HCT116 (cell line): ENCODE data around the gene PDE2A. TPM values are rescaled to one million over a fixed set of nuclear protein-coding genes. Genes with fewer than 3 reads are reported as not detected.

Source experiments
- ATAC-seq: fragments of 200-7000 bp; cut with Tn5 transposase; 2 replicates; pipeline ENCODE4 v1.9.1; 2020; ENCODE audit warnings: mild to moderate bottlenecking, moderate library complexity
- BruUV-seq: library from RNA; stranded (reverse); fragments of 400-500 nt; replicated peaks from 2 replicates; lab custom pipeline; 2021; lab: Mats Ljungman, UMichigan
- CTCF ChIA-PET: fragments of 300-600 bp; sonication (Branson Sonifier 250); formaldehyde crosslinking; loops from one replicate; lab custom pipeline; 2021; ENCODE audit warnings: antibody characterized with exemption; lab: Charles Lee
- POLR2A ChIA-PET: fragments of 300-600, 350-600 bp; sonication (Branson Sonifier 250); formaldehyde crosslinking; loops from one replicate; lab custom pipeline; 2021; ENCODE audit warnings: antibody characterized with exemption; lab: Charles Lee
- RAD21 ChIA-PET, 2 experiments: fragments of 300-600 bp; sonication (Branson Sonifier 250); formaldehyde crosslinking; loops; one replicate each; lab custom pipeline; 2023; ENCODE audit warnings: low total read pairs in 2 of 2; ENCODE audit not compliant: uncharacterized antibody in 2 of 2, unreplicated experiment in 2 of 2, low non-redundant PET in 1 of 2; lab: Charles Lee
- DNase-seq: peaks from one replicate; pipeline ENCODE4 v3.0.0-alpha.2; 2010; ENCODE audit warnings: low read depth, low spot score
- H2AFZ ChIP-seq: fragments of 200-600 bp; shearing (Covaris generic), sonication (generic); 2 replicates; pipeline ENCODE4 v1.6.1; 2017; ENCODE audit warnings: low read depth, mixed run types, mixed read lengths, antibody characterized with exemption, low read length; ENCODE audit not compliant: poor library complexity, severe bottlenecking
- H3K27ac ChIP-seq: 2 replicates; pipeline ENCODE4 v1.5.1; 2012; ENCODE audit warnings: low read depth, low read length
- H3K27me3 ChIP-seq: fragments of 200-600 bp; sonication (generic); 2 replicates; pipeline ENCODE4 v1.6.1; 2016; ENCODE audit warnings: mixed run types, low read length, mixed read lengths; ENCODE audit not compliant: insufficient read depth
- H3K36me3 ChIP-seq, 2 experiments: fragments of 200-500 bp in 1 of 2; fragments of 200-600 bp in 1 of 2; sonication (Bioruptor generic) in 1 of 2; sonication (generic) in 1 of 2; 2 replicates each; pipeline versions ENCODE4 v1.5.1 to v1.6.1; 2014 to 2016; ENCODE audit warnings: low read length in 2 of 2, inconsistent platforms in 1 of 2, mixed read lengths in 1 of 2, mixed run types in 1 of 2; ENCODE audit not compliant: insufficient read depth in 2 of 2, control insufficient read depth in 1 of 2
- H3K4me1 ChIP-seq, 2 experiments: fragments of 200-600 bp in 1 of 2; sonication (generic) in 1 of 2; 2 replicates each; pipeline versions ENCODE4 v1.5.1 to v1.6.1; 2012 to 2017; ENCODE audit warnings: low read length in 2 of 2, inconsistent platforms in 1 of 2, mild to moderate bottlenecking in 1 of 2, mixed read lengths in 1 of 2, mixed run types in 1 of 2, moderate library complexity in 1 of 2; ENCODE audit not compliant: insufficient read depth in 2 of 2, control insufficient read depth in 1 of 2
- H3K4me2 ChIP-seq: fragments of 200-600 bp; sonication (generic); 2 replicates; pipeline ENCODE4 v1.6.1; 2017; ENCODE audit warnings: mixed run types, low read length, mixed read lengths
- H3K4me3 ChIP-seq, 2 experiments: fragments of 200-600 bp in 1 of 2; sonication (generic) in 1 of 2; replicated peaks in 1 of 2; 2 replicates each; pipeline ENCODE4 v1.5.1; 2011 to 2016; ENCODE audit warnings: low read length in 2 of 2, control low read depth in 1 of 2, low read depth in 1 of 2, mild to moderate bottlenecking in 1 of 2, mixed read lengths in 1 of 2, mixed run types in 1 of 2
- H3K79me2 ChIP-seq: fragments of 200-600 bp; sonication (generic); 2 replicates; pipeline ENCODE4 v1.6.1; 2017; ENCODE audit warnings: mild to moderate bottlenecking, mixed run types, low read length, moderate library complexity, mixed read lengths; ENCODE audit not compliant: insufficient read depth
- H3K9ac ChIP-seq: fragments of 200-600 bp; sonication (generic); 2 replicates; pipeline ENCODE4 v1.6.1; 2016; ENCODE audit warnings: low read length, mixed read lengths
- H3K9me2 ChIP-seq: fragments of 200-600 bp; sonication (generic), shearing (Covaris generic); 2 replicates; pipeline ENCODE4 v1.6.1; 2017; ENCODE audit warnings: mixed run types, mild to moderate bottlenecking, moderate library complexity; ENCODE audit not compliant: insufficient read depth
- H3K9me3 ChIP-seq, 2 experiments: fragments of 200-500 bp in 1 of 2; fragments of 200-600 bp in 1 of 2; sonication (Bioruptor generic) in 1 of 2; sonication (generic) in 1 of 2; 2 replicates each; pipeline ENCODE4 v1.6.1; 2014 to 2017; ENCODE audit warnings: low read length in 2 of 2, mixed read lengths in 2 of 2, inconsistent platforms in 1 of 2, low read depth in 1 of 2, mild to moderate bottlenecking in 1 of 2, mixed run types in 1 of 2, moderate library complexity in 1 of 2; ENCODE audit not compliant: control insufficient read depth in 1 of 2, insufficient read depth in 1 of 2
- H4K20me1 ChIP-seq: fragments of 200-600 bp; sonication (generic), shearing (Covaris generic); 2 replicates; pipeline ENCODE4 v1.6.1; 2017; ENCODE audit warnings: mixed run types, mild to moderate bottlenecking, moderate library complexity; ENCODE audit not compliant: insufficient read depth
- ATF3 ChIP-seq: IDR thresholded peaks from 2 replicates; pipeline ENCODE4 v1.6.1; 2012
- ELF1 ChIP-seq: IDR thresholded peaks from 2 replicates; pipeline ENCODE4 v1.6.1; 2012; ENCODE audit warnings: low read depth, borderline replicate concordance
- EZH2 ChIP-seq: fragments of 200-600 bp; sonication (generic); IDR thresholded peaks from 2 replicates; pipeline ENCODE4 v1.6.1; 2017; ENCODE audit warnings: antibody characterized with exemption, mixed run types
- FOSL1 ChIP-seq: IDR thresholded peaks from 2 replicates; pipeline ENCODE4 v1.6.1; 2012; ENCODE audit warnings: low read depth
- JUND ChIP-seq: IDR thresholded peaks from 2 replicates; pipeline ENCODE4 v1.6.1; 2012
- ZBTB33 ChIP-seq: IDR thresholded peaks from 2 replicates; pipeline ENCODE4 v1.6.1; 2011; ENCODE audit warnings: mild to moderate bottlenecking, low read length, moderate library complexity; ENCODE audit not compliant: insufficient replicate concordance; ENCODE audit errors: extremely low read depth
- intact Hi-C: fragments of 100-400 bp; cut with micrococcal nuclease; formaldehyde crosslinking; loops from 2 replicates; pipeline ENCODE4 v1.10.0; 2022
- total RNA-seq: library from RNA; stranded (reverse); gene quantifications from one replicate; pipeline ENCODE4 v1.2.1, GENCODE V29; 2021; ENCODE audit not compliant: unreplicated experiment

PDE2A gene
- total RNA-seq, 1 experiment from 2014 or later, result 7.6 TPM

GRCh38 chr11:72646024-72646423 is 28.2 kb downstream of the PDE2A start (continued):
- TF ChIP-seq ZBTB33 (no peak), ATF3 (no peak), ELF1 (no peak), EZH2 (no peak)

- intact Hi-C loops, result loop anchor here (1.0 to 2.0 kb wide), 3 partner anchors 44 to 161 kb away; no protein-coding TSS in a partner anchor
- ATAC-seq, result peak; percentile 21
- no peaks in the 10 kb centered on the region for H3K36me3 ChIP-seq
- H3K27ac ChIP-seq, result no peak overlapping the region; the same call in 1 of the 2 replicates
- H3K79me2 ChIP-seq, result no peaks in the 10 kb centered on the region
- H3K4me2 ChIP-seq, result peak overlapping the region; percentile 91
- H4K20me1 ChIP-seq, result no peaks in the 10 kb centered on the region
- peak overlapping the region; percentile 45 for H3K9ac ChIP-seq
- peak overlapping the region; percentile 44 to 59 for H3K4me3 ChIP-seq
- peak overlapping the region; percentile 32 for H2AFZ ChIP-seq
- RAD21 ChIA-PET, result interaction anchor here in 1 of 2 experiments (0.8 to 1.5 kb wide), 4 partner anchors 35 to 172 kb away, joined by 3 to 7 read pairs (median 3); no protein-coding TSS in a partner anchor
- H3K4me1 ChIP-seq, result peaks cover 4 to 22% of the 10 kb centered on the region in 2 experiments; a peak in 3 of 4 replicates
- CTCF ChIA-PET, result interaction anchor here (1.0 to 2.8 kb wide), 5 partner anchors 35 to 172 kb away, joined by 3 to 16 read pairs (median 14); no protein-coding TSS in a partner anchor
- BruUV-seq, result no TSS peak
- H3K9me3 ChIP-seq, result no peaks in the 10 kb centered on the region
- POLR2A ChIA-PET, result interaction anchor here (0.8 kb wide), 1 partner anchor 11 kb away, joined by 3 read pairs; no protein-coding TSS in a partner anchor
- TF ChIP-seq FOSL1 (peak; percentile 84), JUND (no peak; the same call in 1 of the 2 replicates)
- no peaks in the 10 kb centered on the region for H3K9me2 ChIP-seq
- H3K27me3 ChIP-seq, result peaks cover 13% of the 10 kb centered on the region; the same call in 1 of the 2 replicates
- peak; percentile 31 for DNase-seq
These were observed 30.7 kb downstream of the PDE2A start for GRCh38 chr11:72643547-72643946.
